Neural crest cell (in vitro differentiated cells): Measurements from ENCODE around the gene SP2. TPM values are rescaled to one million over a fixed set of nuclear protein-coding genes. Genes with fewer than 3 reads are reported as not detected.
A peak's percentile ranks its signal among the peaks of the same experiment; 100 is the strongest.

ENCODE experiments used
- DNase-seq: peaks from one replicate; pipeline ENCODE4 v3.0.0; 2021; ENCODE audit warnings: low read depth, mixed read lengths, low spot score
- H3K27ac Mint-ChIP-seq: one replicate; pipeline ENCODE4 v1.8.0; 2021; ENCODE audit warnings: mild to moderate bottlenecking, mixed read lengths; ENCODE audit not compliant: unreplicated experiment
- H3K27me3 Mint-ChIP-seq: 2 replicates; pipeline ENCODE4 v1.8.0; 2021; ENCODE audit warnings: low read depth, mild to moderate bottlenecking, mixed read lengths
- H3K36me3 Mint-ChIP-seq: 2 replicates; pipeline ENCODE4 v1.8.0; 2021; ENCODE audit warnings: low read depth, mild to moderate bottlenecking, mixed read lengths
- H3K4me1 Mint-ChIP-seq: 2 replicates; pipeline ENCODE4 v1.8.0; 2021; ENCODE audit warnings: mixed read lengths
- H3K4me3 Mint-ChIP-seq: one replicate; pipeline ENCODE4 v1.8.0; 2021; ENCODE audit warnings: mild to moderate bottlenecking, mixed read lengths
- H3K9me3 Mint-ChIP-seq: 2 replicates; pipeline ENCODE4 v1.8.0; 2021; ENCODE audit warnings: mixed read lengths
- total RNA-seq: library from RNA; stranded (reverse); gene quantifications from 2 replicates; pipeline ENCODE4 v1.2.1, GENCODE V29; 2021
- TF ChIP-seq, protein P1 (sequence below): fragments of 200-600 bp; sonication (generic); conservative IDR thresholded peaks from 2 replicates; pipeline ENCODE4 v1.5.0; 2021; ENCODE audit warnings: antibody characterized with exemption, mild to moderate bottlenecking

The SP2 gene
- total RNA-seq, 1 donor from 2014 or later: 22.4 TPM

DNA sequence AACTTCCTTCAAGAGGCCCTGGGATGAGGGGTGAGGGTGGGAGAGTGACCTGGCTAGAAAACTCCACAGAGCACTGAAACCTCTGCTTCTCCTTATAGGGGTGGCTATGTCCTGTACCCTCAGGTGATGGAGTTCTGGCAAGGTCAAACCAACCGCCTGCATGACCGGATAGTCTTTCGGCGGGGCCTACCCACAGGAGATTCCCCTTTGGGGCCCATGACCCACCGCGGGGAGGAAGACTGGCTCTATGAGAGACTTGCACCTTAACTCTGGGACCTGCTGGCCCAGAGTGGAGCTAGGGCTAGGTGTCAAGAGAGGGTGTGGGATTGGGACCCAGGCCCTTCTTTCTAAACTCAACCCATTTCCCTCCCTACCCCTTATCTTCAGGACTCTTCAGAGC, 50.5 kb downstream of the SP2 start:
- no peak for DNase-seq
- Mint-ChIP-seq H3K27ac (no peak overlapping the region), H3K36me3 (no peaks in the 10 kb centered on the region), H3K4me3 (peak overlapping the region; percentile 11), H3K27me3 (peaks cover 2% of the 10 kb centered on the region), H3K4me1 (peaks cover 24% of the 10 kb centered on the region), H3K9me3 (no peaks in the 10 kb centered on the region)
- TF ChIP-seq, protein P1, sequence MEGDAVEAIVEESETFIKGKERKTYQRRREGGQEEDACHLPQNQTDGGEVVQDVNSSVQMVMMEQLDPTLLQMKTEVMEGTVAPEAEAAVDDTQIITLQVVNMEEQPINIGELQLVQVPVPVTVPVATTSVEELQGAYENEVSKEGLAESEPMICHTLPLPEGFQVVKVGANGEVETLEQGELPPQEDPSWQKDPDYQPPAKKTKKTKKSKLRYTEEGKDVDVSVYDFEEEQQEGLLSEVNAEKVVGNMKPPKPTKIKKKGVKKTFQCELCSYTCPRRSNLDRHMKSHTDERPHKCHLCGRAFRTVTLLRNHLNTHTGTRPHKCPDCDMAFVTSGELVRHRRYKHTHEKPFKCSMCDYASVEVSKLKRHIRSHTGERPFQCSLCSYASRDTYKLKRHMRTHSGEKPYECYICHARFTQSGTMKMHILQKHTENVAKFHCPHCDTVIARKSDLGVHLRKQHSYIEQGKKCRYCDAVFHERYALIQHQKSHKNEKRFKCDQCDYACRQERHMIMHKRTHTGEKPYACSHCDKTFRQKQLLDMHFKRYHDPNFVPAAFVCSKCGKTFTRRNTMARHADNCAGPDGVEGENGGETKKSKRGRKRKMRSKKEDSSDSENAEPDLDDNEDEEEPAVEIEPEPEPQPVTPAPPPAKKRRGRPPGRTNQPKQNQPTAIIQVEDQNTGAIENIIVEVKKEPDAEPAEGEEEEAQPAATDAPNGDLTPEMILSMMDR: no peak

- Mint-ChIP-seq H3K36me3 (no peaks in the 10 kb centered on the region), H3K4me3 (peak overlapping the region; percentile 11), H3K4me1 (peaks cover 22% of the 10 kb centered on the region), H3K9me3 (no peaks in the 10 kb centered on the region), H3K27me3 (peaks cover 2% of the 10 kb centered on the region), H3K27ac (no peak overlapping the region)
- TF ChIP-seq, protein P1: peak; percentile 89
- DNase-seq: peak; percentile 58
Measured at GRCh38 chr17:47946929-47947397, 50.9 kb downstream of the SP2 start.

DNA sequence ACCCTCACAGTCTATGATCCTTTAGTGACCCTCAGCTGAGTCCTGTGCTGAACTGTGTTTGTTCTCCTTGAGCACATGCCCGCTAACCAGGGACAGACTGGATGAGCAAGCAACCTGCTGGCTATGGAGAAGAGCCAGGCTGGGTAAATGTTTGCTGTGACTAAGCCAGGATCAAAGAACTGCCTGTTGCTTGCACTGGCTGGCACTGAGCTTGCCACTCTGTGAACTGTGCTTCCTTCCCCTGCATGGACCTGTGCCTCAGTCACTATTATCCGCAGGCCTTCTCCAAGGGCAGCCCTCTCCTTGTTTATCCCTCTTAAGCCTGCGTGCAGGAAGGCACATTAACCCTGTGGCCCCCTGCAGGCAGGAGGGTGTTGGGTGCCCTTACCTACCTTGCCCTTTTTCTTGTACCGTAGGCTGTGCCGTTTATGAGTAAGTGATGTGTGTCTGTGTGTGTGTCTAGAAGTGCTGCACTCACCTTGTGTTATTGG, 52.7 kb downstream of the SP2 start:
- Mint-ChIP-seq H3K27ac (no peak overlapping the region), H3K9me3 (no peaks in the 10 kb centered on the region), H3K27me3 (no peaks in the 10 kb centered on the region), H3K4me3 (no peak overlapping the region), H3K36me3 (no peaks in the 10 kb centered on the region), H3K4me1 (peaks cover 19% of the 10 kb centered on the region)
- no peak for DNase-seq
- TF ChIP-seq, protein P1: no peak

DNA sequence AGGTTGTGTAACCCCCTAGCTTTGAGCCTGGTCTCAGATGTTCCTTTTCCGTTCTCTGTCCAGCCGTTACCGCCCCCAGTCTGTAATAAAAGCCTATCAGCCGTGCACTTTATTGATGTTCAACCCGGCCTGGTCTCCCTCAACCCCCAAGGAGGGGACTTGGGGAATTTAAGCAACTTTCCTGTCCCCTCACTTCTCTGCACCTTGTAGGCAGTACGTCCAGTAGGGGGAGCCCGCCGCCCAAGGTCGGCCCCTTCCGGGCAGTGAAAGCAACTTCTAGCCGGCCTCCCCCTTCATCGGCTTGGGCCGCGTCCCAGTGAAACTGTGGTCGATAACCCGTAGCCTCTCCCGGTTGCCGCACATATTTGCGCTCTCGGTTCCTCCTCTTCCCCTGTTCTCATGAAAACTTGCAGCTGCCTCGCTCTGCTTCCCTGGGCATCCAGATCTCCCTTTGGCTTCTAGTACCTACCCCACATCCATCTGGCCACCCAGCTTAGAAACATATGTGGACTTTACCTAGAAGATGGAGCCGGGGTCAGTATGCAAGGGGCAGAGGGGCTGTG, 53.2 kb downstream of the SP2 start:
- Mint-ChIP-seq H3K27ac (peak overlapping the region; percentile 65), H3K27me3 (no peaks in the 10 kb centered on the region), H3K9me3 (no peaks in the 10 kb centered on the region), H3K4me1 (peaks cover 19% of the 10 kb centered on the region), H3K36me3 (no peaks in the 10 kb centered on the region), H3K4me3 (no peak overlapping the region)
- TF ChIP-seq, protein P1: peak; percentile 96
- DNase-seq: peak; percentile 97

DNA sequence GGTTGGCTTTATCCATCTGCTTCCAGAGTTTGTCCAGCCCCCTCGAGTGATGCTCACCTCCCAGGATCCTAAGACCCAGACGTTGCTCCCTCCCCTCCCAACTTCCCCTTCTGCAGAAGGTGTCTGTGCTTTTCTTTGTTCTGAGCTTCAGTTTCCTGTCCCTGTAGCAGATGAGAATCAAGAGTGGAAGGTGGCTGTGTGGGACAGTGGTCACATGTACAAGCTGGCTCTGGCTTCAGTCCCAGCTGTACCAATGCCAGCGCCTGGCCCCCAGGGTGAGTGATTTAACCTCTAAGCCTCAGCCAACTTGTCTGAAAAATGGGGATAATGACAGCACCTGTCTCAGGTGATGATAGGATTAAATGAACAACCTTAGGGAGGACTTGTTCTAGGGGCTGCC, 53.9 kb downstream of the SP2 start:
- no peak for DNase-seq
- Mint-ChIP-seq H3K9me3 (no peaks in the 10 kb centered on the region), H3K36me3 (no peaks in the 10 kb centered on the region), H3K27me3 (no peaks in the 10 kb centered on the region), H3K4me3 (no peak overlapping the region), H3K27ac (no peak overlapping the region), H3K4me1 (peaks cover 19% of the 10 kb centered on the region)
- TF ChIP-seq, protein P1: no peak
